Ovary (tissue), 9 donors: ENCODE measurements around the gene SLMAP. TPM values are rescaled to one million over a fixed set of nuclear protein-coding genes. Genes with fewer than 3 reads are reported as not detected.

Experiments
- DNase-seq, 5 donors: peaks; one replicate each; pipeline ENCODE4 v3.0.0-alpha.2; 2019 to 2020
- H3K27ac ChIP-seq, 2 donors: fragments of 200-600 bp; one replicate each; pipeline versions ENCODE4 v1.5.1 to v1.8.0; 2019 to 2022
- H3K27me3 ChIP-seq: fragments of 200-600 bp; one replicate; pipeline ENCODE4 v1.8.0; 2022
- H3K36me3 ChIP-seq: fragments of 200-600 bp; sonication (generic); one replicate; pipeline ENCODE4 v1.5.1; 2019
- H3K4me1 ChIP-seq: one replicate; pipeline ENCODE4 v1.8.1; 2013; ENCODE audit warnings: mild to moderate bottlenecking, moderate library complexity; ENCODE audit not compliant: insufficient read depth
- H3K4me3 ChIP-seq: fragments of 200-600 bp; sonication (generic); one replicate; pipeline ENCODE4 v1.5.1; 2017
- H3K9me3 ChIP-seq, 2 donors: fragments of 200-600 bp in 1 of 2; sonication (generic) in 1 of 2; one replicate each; pipeline versions ENCODE4 v1.5.1 to v1.8.1; 2013 to 2019; ENCODE audit warnings: mild to moderate bottlenecking in 1 of 2, moderate library complexity in 1 of 2
- EP300 ChIP-seq: sonication (generic); formaldehyde crosslinking; IDR thresholded peaks from one replicate; pipeline ENCODE4 v1.6.1; 2017; ENCODE audit warnings: antibody characterized with exemption
- POLR2A ChIP-seq: fragments of 450-650 bp; IDR thresholded peaks from one replicate; pipeline ENCODE4 v1.6.1; 2017; ENCODE audit warnings: antibody characterized with exemption, mild to moderate bottlenecking, moderate library complexity
- whole genome bisulfite sequencing, 3 donors: extraction: QIAGEN DNeasy Blood & Tissue Kit in 1 of 3; methylation state at CpG; one replicate each; pipeline versions ENCODE4 v1.1.5 to v1.1.7; 2013 to 2017; 5-methylcytosine and 5-hydroxymethylcytosine counted together
- intact Hi-C, 4 donors: fragments of 100-400 bp; cut with DNase I; formaldehyde crosslinking; loops; one replicate each; pipeline versions ENCODE4 v1.11.0 to v1.15.1; 2022 to 2023
- polyA plus RNA-seq, 2 donors: library from polyadenylated mRNA; stranded (reverse); fragments of 200-250 nt in 1 of 2; fragments of 350-450 nt in 1 of 2; fragmentation: Illumina TruSeq in 1 of 2; extraction: RNeasy Lipid Tissue Mini Kit (QIAGEN cat#74804) in 1 of 2; gene quantifications; one replicate each; pipeline ENCODE4 v1.2.3, GENCODE V29; 2013 to 2014
- total RNA-seq, 7 donors: library from RNA; depleted of rRNA in 2 of 7; stranded (reverse); fragments of >200 nt in 2 of 7; fragmentation: NEBNext Ultra II Directional in 3 of 7; extraction: Animal tissue kit (Norgen Biotek cat#: 25700) in 3 of 7; gene quantifications; one replicate each; pipeline versions ENCODE4 v1.1.0 to v1.2.4, GENCODE V29; 2016 to 2023
- TF ChIP-seq, protein P1 (sequence below), 3 donors: fragments of 450-650 bp in 2 of 3; fragments of 200-600 bp in 1 of 3; IDR thresholded peaks; one replicate each; pipeline versions ENCODE4 v1.5.1 to v1.8.0; 2016 to 2022; ENCODE audit warnings: antibody characterized with exemption in 3 of 3, mild to moderate bottlenecking in 1 of 3
- donor health status: DM: no; HTN: no; CAD: no; lungs with moderate emphysema.
- donor health status: DM: no; HTN: no; CAD: no.
- donor health status: Bipolar disorder and iron deficiency.
- donor health status: DM: yes; HTN: yes; CAD: no.
- donor health status: DM: no; HTN: no; CAD: no.
- donor health status: DM: yes; HTN: yes; CAD: no.

Gene SLMAP
- total and polyA plus RNA-seq, 9 donors, result 26.3 to 113 (median 73.8) TPM

DNA sequence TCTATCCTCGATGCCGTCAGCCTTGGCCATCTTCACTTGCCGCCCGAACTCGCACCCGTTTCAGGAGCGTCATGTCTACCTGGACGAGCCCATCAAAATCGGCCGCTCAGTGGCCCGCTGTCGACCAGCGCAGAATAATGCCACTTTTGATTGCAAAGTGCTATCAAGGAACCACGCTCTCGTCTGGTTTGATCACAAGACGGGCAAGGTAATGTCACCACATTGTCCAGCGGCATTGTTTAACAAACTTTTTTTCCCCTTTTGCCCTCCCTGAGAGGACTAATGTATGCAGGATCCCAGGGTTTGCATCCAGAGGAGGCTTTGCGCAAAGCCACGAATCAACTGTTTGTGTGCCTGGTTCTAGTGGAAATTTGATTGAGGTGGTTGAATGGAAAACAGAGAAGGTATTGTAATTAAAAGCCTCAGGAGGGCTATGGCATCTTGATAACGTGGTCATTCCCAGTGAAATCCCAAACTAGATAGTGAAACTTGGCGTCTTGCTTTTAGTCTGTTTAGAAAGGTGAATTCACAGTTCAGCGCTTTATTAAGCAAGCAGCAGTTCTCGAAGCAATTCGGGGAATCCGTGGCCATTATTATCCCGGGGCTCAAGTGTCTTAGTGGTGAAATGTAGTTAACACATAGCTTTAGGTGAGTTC, 1.7 kb downstream of the SLMAP start:
- intact Hi-C loops, result loop anchor here in 2 of 4 donors (5.0 kb wide), 2 partner anchors 65 to 70 kb away; partner anchors contain the start of gene DENND6A (in 1 of the 2)
- H3K9me3 ChIP-seq, result no peaks in the 10 kb centered on the region
- peak in 1 of 5 donors; percentile 35 for DNase-seq
- H3K4me1 ChIP-seq, result peaks cover 9% of the 10 kb centered on the region
- H3K4me3 ChIP-seq, result peak overlapping the region; percentile 98
- peak overlapping the region in 1 of 2 donors; percentile 76 for H3K27ac ChIP-seq
- no peaks in the 10 kb centered on the region for H3K27me3 ChIP-seq
- TF ChIP-seq POLR2A, result no peak
- TF ChIP-seq, protein P1, sequence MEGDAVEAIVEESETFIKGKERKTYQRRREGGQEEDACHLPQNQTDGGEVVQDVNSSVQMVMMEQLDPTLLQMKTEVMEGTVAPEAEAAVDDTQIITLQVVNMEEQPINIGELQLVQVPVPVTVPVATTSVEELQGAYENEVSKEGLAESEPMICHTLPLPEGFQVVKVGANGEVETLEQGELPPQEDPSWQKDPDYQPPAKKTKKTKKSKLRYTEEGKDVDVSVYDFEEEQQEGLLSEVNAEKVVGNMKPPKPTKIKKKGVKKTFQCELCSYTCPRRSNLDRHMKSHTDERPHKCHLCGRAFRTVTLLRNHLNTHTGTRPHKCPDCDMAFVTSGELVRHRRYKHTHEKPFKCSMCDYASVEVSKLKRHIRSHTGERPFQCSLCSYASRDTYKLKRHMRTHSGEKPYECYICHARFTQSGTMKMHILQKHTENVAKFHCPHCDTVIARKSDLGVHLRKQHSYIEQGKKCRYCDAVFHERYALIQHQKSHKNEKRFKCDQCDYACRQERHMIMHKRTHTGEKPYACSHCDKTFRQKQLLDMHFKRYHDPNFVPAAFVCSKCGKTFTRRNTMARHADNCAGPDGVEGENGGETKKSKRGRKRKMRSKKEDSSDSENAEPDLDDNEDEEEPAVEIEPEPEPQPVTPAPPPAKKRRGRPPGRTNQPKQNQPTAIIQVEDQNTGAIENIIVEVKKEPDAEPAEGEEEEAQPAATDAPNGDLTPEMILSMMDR (IDR thresholded peaks at IDR 0.05), result no peak
- no peak for TF ChIP-seq EP300
- 10 to 22% (median 14%) methylated on average over 26 of the region's 26 CpGs for WGBS, 3 donors
- H3K36me3 ChIP-seq, result no peaks in the 10 kb centered on the region

DNA sequence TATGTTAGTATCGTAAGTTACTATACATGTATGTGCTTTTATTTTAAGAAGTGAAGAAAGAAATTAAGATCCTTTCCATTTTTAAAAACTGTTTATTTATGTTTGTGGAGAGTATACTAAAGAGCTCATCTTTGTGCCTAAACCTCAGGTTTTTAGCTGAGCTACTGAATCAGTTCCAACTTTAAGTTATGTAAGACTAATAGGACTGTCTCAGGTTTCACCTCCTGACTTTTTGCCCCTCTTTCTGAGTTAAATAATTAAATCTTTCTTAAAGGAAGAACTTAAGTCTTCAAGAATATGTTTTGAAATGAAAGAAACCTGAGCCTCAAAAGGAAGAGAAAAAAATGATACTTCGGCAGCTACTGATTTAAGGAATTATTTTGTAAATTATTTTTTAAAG, 2.6 kb downstream of the SLMAP start:
- WGBS, 3 donors, result 29 to 50% (median 48%) methylated on average over 2 of the region's 2 CpGs
- TF ChIP-seq, protein P1 (IDR thresholded peaks at IDR 0.05), result no peak
- TF ChIP-seq EP300 (no peak), POLR2A (no peak)
- Histone ChIP-seq H3K27me3 (no peaks in the 10 kb centered on the region), H3K4me1 (peaks cover 9% of the 10 kb centered on the region), H3K4me3 (peak overlapping the region; percentile 98), H3K9me3 (no peaks in the 10 kb centered on the region), H3K27ac (peak overlapping the region in 1 of 2 donors; percentile 76), H3K36me3 (no peaks in the 10 kb centered on the region)
- no peak for DNase-seq
- intact Hi-C loops, result loop anchor here in 2 of 4 donors (5.0 kb wide), 2 partner anchors 66 to 69 kb away; partner anchors contain the start of gene DENND6A (in 1 of the 2)

DNA sequence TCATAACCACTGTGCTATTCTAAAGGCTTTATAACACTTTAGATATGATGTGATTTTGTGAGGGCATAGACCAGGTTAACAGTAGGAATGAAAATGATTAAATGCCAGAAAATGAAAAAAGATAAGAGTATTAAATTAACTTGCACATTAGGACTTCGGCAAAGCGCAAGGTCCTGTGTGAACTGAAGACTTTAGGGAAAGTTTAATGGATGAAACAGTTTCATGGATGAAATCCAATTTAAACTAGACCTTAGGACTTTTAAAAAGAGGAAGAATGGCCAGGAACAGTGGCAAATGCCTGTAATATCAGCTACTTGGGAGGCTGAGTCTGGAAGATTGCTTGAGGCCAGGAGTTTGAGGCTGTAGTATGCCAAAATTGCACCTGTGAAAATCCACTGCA, 8.7 kb downstream of the SLMAP start:
- TF ChIP-seq EP300 (no peak), POLR2A (no peak)
- TF ChIP-seq, protein P1 (IDR thresholded peaks at IDR 0.05), result no peak
- Histone ChIP-seq H3K4me3 (no peak overlapping the region), H3K36me3 (no peaks in the 10 kb centered on the region), H3K9me3 (no peaks in the 10 kb centered on the region), H3K4me1 (peaks cover 11% of the 10 kb centered on the region), H3K27ac (no peak overlapping the region), H3K27me3 (no peaks in the 10 kb centered on the region)
- no peak for DNase-seq
- intact Hi-C loops, result loop anchor here in 1 of 4 donors (10.0 kb wide), 1 partner anchor 100 kb away; no protein-coding TSS in a partner anchor
- WGBS, 3 donors, result 66 to 77% (median 75%) methylated on average over 2 of the region's 2 CpGs

DNA sequence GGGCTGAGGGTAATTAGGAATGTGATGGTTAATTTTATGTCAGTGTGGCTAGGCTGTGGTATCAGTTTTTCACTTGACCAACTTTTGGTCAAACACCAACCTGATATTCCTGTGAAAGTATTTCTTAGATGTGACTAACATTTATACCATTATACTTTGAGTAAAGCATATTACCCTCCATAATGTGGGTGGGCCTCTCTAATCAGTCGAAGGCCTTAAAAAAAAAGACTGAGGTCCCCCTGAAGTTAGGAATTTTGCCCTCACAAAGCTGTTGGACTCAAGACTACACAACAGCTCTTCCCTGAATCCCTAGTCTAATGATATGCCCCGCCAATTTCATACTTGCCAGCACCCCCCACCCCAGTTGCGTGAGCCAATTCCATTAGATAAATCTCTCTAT, 12.5 kb downstream of the SLMAP start:
- no peaks in the 10 kb centered on the region for H3K9me3 ChIP-seq
- intact Hi-C loops, result loop anchor here in 1 of 4 donors (10.0 kb wide), 1 partner anchor 104 kb away; no protein-coding TSS in a partner anchor
- no peaks in the 10 kb centered on the region for H3K27me3 ChIP-seq
- H3K4me1 ChIP-seq, result peaks cover 20% of the 10 kb centered on the region
- no peak for TF ChIP-seq EP300
- TF ChIP-seq, protein P1 (IDR thresholded peaks at IDR 0.05), result no peak
- no peak for TF ChIP-seq POLR2A
- H3K4me3 ChIP-seq, result no peak overlapping the region
- H3K27ac ChIP-seq, result no peak overlapping the region
- 95 to 98% (median 97%) methylated on average over 3 of the region's 3 CpGs for WGBS, 3 donors
- no peaks in the 10 kb centered on the region for H3K36me3 ChIP-seq
- DNase-seq, result no peak
